Effector memory CD4-positive, alpha-beta T cell (primary cell): ENCODE data around the gene TXNDC16.

Experiments used
- DNase-seq, 3 donors: peaks; one replicate each; pipeline ENCODE4 v3.0.0-alpha.2; 2020
- H3K27ac ChIP-seq: 2 replicates; pipeline ENCODE4 v1.7.0; 2013; ENCODE audit warnings: mild to moderate bottlenecking, low read length, moderate library complexity; ENCODE audit not compliant: insufficient read depth, poor library complexity, severe bottlenecking
- H3K27me3 ChIP-seq: replicated peaks from 2 replicates; pipeline ENCODE4 v1.7.0; 2013; ENCODE audit warnings: mild to moderate bottlenecking, low read length; ENCODE audit not compliant: insufficient read depth, control insufficient read depth, poor library complexity, severe bottlenecking
- H3K36me3 ChIP-seq: 2 replicates; pipeline ENCODE4 v1.7.0; 2013; ENCODE audit warnings: mild to moderate bottlenecking, low read length, moderate library complexity; ENCODE audit not compliant: control insufficient read depth, insufficient read depth
- H3K4me1 ChIP-seq: 2 replicates; pipeline ENCODE4 v1.7.0; 2013; ENCODE audit warnings: low read length, mild to moderate bottlenecking; ENCODE audit not compliant: control insufficient read depth, insufficient read depth, poor library complexity, severe bottlenecking
- H3K4me3 ChIP-seq: 2 replicates; pipeline ENCODE4 v1.7.0; 2013; ENCODE audit warnings: low read length, low read depth, mild to moderate bottlenecking; ENCODE audit not compliant: insufficient read depth, poor library complexity, severe bottlenecking
- H3K9me3 ChIP-seq: 2 replicates; pipeline ENCODE4 v1.7.0; 2013; ENCODE audit warnings: mild to moderate bottlenecking, low read length, moderate library complexity; ENCODE audit not compliant: control insufficient read depth

TXNDC16 gene

DNA sequence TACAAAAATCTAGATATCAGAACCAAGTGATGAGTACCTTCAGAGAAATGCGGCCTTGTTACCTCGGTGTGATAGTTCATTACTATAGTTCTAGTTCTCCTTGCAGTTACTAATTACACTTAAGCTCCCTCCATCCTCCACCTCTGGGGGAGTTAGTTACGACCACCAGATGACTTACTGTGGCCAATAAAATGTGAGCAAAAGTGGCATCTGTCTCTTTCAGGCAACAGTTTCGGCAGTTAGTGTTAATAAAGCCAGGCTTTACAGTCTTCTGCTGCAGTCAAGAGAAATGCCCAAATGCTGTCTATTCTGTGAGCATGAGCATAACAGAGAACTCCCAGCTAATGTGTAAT, 6.0 kb downstream of the TXNDC16 start:
- H3K36me3 ChIP-seq = no peaks in the 10 kb centered on the region
- DNase-seq = no peak
- H3K4me3 ChIP-seq = no peak overlapping the region
- peaks cover 6% of the 10 kb centered on the region for H3K4me1 ChIP-seq
- no peaks in the 10 kb centered on the region for H3K9me3 ChIP-seq
- H3K27me3 ChIP-seq = no peaks in the 10 kb centered on the region
- H3K27ac ChIP-seq = no peak overlapping the region

DNA sequence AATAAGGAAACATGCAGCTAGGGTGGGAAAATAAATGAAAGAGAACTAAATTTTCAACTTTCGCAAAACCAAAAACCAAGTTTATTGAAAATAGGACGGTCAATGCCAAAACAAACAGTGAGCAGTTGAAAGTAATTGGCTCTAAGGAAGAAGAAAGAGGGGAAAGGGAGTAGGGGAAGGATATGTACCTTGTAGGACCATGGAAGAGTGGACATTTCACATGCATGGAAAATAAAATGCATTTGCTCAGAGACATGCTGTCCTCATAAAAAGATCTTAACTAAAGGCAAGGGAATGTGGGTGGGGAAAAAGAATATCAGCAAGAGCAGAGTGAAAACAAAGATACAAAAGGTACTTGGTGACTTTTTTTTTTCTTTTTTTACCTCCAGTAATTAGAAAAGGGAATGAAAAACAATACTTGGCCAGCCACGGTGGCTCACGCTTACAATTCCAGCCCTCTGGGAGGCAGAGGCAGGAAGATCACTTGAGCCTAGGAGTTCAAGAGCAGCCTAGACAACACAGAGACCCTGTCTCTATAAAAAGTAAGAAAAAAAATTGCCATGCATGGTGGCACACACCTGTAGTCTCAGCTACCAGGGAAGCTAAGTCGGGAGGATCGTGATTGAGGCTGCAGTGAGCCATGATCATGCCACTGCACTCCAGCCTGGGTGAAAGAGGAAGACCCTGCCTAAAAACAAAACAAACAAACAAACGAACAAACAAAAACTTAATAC, 6.6 kb downstream of the TXNDC16 start:
- Histone ChIP-seq H3K27ac (no peak overlapping the region), H3K36me3 (no peaks in the 10 kb centered on the region), H3K4me1 (peaks cover under 1% of the 10 kb centered on the region), H3K27me3 (no peaks in the 10 kb centered on the region), H3K4me3 (no peak overlapping the region), H3K9me3 (no peaks in the 10 kb centered on the region)
- no peak for DNase-seq

- Histone ChIP-seq H3K36me3 (peaks cover 8% of the 10 kb centered on the region), H3K4me3 (no peak overlapping the region), H3K9me3 (no peaks in the 10 kb centered on the region), H3K27ac (no peak overlapping the region), H3K27me3 (no peaks in the 10 kb centered on the region), H3K4me1 (no peaks in the 10 kb centered on the region)
- DNase-seq = no peak
Observed at GRCh38 chr14:52538623-52539022, 13.7 kb downstream of the TXNDC16 start.

DNA sequence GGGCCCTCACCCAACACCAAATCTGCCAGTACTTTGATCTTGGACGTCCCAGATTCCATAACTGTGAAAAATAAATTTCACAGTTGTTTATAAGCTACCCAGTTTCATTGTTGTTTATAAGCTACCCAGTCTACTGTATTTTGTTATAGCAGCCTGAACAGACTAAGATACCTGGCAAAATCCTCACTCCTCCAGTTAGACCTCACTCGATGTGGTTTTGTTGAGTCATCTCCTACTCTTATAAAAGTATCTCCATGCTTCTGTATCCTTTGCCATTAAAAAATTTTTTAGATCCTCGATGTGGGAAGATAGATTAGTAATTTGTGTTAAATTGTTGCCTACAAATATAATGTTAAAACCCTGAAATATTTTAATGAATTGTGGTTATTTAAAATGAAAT, 16.0 kb downstream of the TXNDC16 start:
- H3K36me3 ChIP-seq = peaks cover 8% of the 10 kb centered on the region
- no peak for DNase-seq
- no peaks in the 10 kb centered on the region for H3K4me1 ChIP-seq
- H3K4me3 ChIP-seq = no peak overlapping the region
- no peaks in the 10 kb centered on the region for H3K9me3 ChIP-seq
- H3K27ac ChIP-seq = no peak overlapping the region
- H3K27me3 ChIP-seq = no peaks in the 10 kb centered on the region

DNA sequence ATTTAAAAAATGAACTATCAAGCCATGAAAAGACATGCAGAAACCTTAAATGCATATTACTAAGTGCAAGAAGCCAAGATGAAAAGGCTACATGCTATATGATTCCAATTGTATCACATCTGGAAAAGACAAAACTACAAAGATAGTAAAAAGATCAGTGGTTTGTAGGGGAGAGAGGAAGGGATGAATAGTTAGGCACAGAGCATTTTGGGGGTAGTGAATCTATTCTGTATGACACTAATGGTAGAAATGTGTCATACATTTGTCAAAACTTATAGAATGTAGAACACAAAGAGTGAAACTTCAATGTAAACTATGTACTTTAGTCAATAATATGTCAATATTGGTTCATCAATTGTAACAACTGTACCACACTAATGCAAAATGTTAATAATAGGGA, 20.8 kb downstream of the TXNDC16 start:
- Histone ChIP-seq H3K27ac (no peak overlapping the region), H3K9me3 (no peaks in the 10 kb centered on the region), H3K4me1 (no peaks in the 10 kb centered on the region), H3K4me3 (no peak overlapping the region), H3K36me3 (peaks cover 8% of the 10 kb centered on the region), H3K27me3 (no peaks in the 10 kb centered on the region)
- DNase-seq = no peak

DNA sequence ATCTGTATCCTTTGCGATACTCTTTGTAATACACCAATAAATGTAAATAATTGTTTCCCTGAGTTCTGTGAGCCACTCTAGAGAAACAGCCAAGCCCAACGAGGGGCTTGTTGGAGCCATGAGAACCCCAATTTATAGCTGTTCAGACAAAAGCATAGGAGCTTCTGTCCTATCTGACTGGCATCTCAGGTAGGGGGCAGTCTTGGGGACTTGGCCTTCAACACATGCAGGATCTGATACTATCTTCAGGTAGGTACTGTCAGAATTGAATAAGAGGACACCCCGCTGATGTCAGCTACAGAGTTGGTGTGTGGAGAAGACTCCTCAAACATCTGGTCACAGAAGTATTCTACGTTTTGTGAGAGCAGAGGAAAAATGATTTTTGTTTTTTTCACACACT, 25.3 kb downstream of the TXNDC16 start:
- H3K9me3 ChIP-seq = no peaks in the 10 kb centered on the region
- no peaks in the 10 kb centered on the region for H3K27me3 ChIP-seq
- H3K27ac ChIP-seq = no peak overlapping the region
- no peak for DNase-seq
- no peaks in the 10 kb centered on the region for H3K4me1 ChIP-seq
- no peaks in the 10 kb centered on the region for H3K36me3 ChIP-seq
- H3K4me3 ChIP-seq = no peak overlapping the region

DNA sequence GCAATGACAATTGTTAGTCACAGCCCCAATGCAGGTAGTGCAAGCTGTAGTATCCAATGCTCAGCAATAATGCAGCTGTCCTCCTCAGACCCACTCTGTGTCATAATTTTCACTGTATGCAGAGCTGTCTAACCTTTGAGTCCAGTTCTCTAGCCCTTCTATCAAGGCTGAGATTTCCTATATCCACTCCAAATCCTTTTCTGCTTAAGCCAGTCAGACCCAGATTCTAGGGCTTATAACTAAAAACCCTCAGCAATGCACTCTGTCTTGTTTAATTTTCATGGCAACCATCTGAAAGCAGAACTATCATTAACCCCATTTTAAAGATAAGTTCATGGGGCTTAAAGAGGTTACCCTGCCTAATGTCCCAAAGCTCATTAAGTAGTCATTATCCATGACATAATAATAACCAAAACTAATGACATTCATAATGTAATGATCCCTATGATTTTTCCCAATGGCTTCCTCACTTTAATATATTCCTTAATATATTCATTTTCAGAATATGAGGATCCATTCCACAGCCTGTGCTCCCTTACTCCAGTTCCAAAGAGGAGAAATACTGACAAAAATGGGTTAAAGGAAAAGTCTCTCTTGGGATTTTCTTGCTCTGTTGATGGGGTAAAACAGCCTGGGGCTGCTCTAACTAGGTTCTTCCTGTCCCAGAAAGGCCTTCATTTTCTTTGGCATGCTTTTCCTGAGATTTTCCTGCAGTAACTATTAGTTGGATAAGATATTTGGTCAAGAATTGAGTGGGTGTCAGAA, 29.5 kb downstream of the TXNDC16 start:
- no peak for DNase-seq
- no peak overlapping the region for H3K27ac ChIP-seq
- H3K27me3 ChIP-seq = no peaks in the 10 kb centered on the region
- H3K4me3 ChIP-seq = no peak overlapping the region
- H3K36me3 ChIP-seq = no peaks in the 10 kb centered on the region
- H3K9me3 ChIP-seq = no peaks in the 10 kb centered on the region
- no peaks in the 10 kb centered on the region for H3K4me1 ChIP-seq

DNA sequence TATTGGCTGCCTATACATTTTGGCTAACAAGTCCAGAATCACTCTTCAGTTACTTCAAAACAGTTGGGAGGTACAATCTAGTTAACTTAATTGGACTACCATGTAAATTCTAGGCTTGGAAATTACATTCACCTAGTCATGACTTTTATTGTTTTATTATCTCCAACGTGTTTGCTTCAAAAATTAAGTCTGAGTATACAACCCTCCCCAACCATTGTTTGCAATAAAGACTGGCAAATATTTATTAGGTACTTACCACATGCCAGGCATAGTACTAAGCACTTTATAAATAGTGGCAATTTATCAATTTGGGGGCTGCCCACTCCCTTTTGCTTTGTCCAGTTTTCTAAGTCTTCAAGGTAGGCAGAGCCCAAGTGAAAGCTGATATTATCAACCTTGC, 30.3 kb downstream of the TXNDC16 start:
- no peak overlapping the region for H3K27ac ChIP-seq
- no peak overlapping the region for H3K4me3 ChIP-seq
- H3K36me3 ChIP-seq = no peaks in the 10 kb centered on the region
- H3K4me1 ChIP-seq = no peaks in the 10 kb centered on the region
- H3K9me3 ChIP-seq = no peaks in the 10 kb centered on the region
- no peak for DNase-seq
- H3K27me3 ChIP-seq = no peaks in the 10 kb centered on the region

DNA sequence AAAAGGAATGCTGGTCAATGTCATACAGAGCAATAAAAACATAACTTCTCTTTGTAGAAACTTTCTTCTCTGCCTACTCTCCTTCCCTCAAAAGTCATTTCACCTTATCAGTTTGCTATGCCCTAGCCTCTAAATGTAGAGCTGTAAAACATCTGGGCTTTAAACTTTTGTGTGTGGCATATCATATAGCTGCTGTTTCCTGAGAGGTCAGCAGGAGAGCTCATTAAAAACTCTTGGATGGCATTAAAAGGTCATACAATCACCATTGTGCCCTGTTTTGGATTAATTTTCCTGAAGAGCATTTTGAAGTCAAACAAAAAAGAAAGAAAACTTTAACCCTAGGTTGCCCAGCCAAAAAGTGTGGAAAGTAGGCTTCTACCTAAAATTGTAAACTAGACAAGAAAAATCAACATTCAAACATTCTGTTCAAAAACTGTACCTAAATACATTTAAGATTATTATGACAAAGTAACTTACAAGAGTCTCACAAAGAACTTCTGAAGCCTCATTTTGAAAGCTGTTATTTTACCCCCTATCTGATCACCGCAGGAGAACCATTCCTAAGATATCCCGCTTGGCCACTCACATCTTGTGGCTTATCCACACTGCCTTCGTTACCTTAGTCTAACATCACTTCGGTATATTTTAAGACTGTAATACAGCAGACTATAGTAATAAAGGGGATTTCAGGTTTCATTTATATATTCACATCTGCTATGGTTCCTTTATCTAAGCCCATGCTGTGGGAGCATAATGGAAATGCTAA, 38.1 kb downstream of the TXNDC16 start:
- peaks cover 8% of the 10 kb centered on the region for H3K36me3 ChIP-seq
- H3K4me3 ChIP-seq = no peak overlapping the region

GRCh38 chr14:52513249-52513648, 39.1 kb downstream of the TXNDC16 start:
- H3K4me3 ChIP-seq = no peak overlapping the region
- no peak for DNase-seq
- H3K27me3 ChIP-seq = no peaks in the 10 kb centered on the region
- H3K9me3 ChIP-seq = no peaks in the 10 kb centered on the region
- no peak overlapping the region for H3K27ac ChIP-seq
- H3K36me3 ChIP-seq = peaks cover 8% of the 10 kb centered on the region
- no peaks in the 10 kb centered on the region for H3K4me1 ChIP-seq

More for the DNA sequence above, 38.1 kb downstream of the TXNDC16 start:
- no peaks in the 10 kb centered on the region for H3K4me1 ChIP-seq
- H3K27ac ChIP-seq = no peak overlapping the region
- no peak for DNase-seq
- no peaks in the 10 kb centered on the region for H3K9me3 ChIP-seq
- H3K27me3 ChIP-seq = no peaks in the 10 kb centered on the region
